GM18861 (cell line): Measurements from ENCODE around the gene LPCAT1.

Source experiments
- ATAC-seq: cut with Tn5 transposase; IDR thresholded peaks from one replicate; pipeline ENCODE4 v1.9.1; 2021; ENCODE audit not compliant: unreplicated experiment

LPCAT1 gene

GRCh38 chr5:1446602-1447343, 77.0 kb downstream of the LPCAT1 start:
- no peak for ATAC-seq

GRCh38 chr5:1445689-1446601, 77.8 kb downstream of the LPCAT1 start:
- ATAC-seq = no peak

GRCh38 chr5:1445313-1445688, 78.5 kb downstream of the LPCAT1 start, which contains the start of gene SLC6A3:
SLC6A3 (minus strand) TSS chr5:1445440; CDS start chr5:1443197, 2,243 bp downstream.
- no peak for ATAC-seq

GRCh38 chr5:1444361-1445189, 79.2 kb downstream of the LPCAT1 start:
- no peak for ATAC-seq

- ATAC-seq = no peak
Measured at GRCh38 chr5:1443991-1444360, 79.8 kb downstream of the LPCAT1 start.

- no peak for ATAC-seq
Measured at GRCh38 chr5:1443171-1443570, 80.6 kb downstream of the LPCAT1 start.

- no peak for ATAC-seq
Measured at GRCh38 chr5:1442222-1443145, 81.3 kb downstream of the LPCAT1 start.

- ATAC-seq = no peak
Measured at GRCh38 chr5:1441166-1441865, 82.4 kb downstream of the LPCAT1 start.

- no peak for ATAC-seq
Measured at GRCh38 chr5:1440098-1440493, 83.7 kb downstream of the LPCAT1 start.

GRCh38 chr5:1439388-1440097, 84.2 kb downstream of the LPCAT1 start:
- ATAC-seq = no peak

- ATAC-seq = no peak
Measured at GRCh38 chr5:1438871-1439270, 84.9 kb downstream of the LPCAT1 start.

GRCh38 chr5:1437876-1438559, 85.7 kb downstream of the LPCAT1 start:
- ATAC-seq = no peak

GRCh38 chr5:1437226-1437829, 86.4 kb downstream of the LPCAT1 start:
- ATAC-seq = no peak

GRCh38 chr5:1436681-1437080, 87.1 kb downstream of the LPCAT1 start:
- ATAC-seq = no peak

GRCh38 chr5:1436036-1436435, 87.7 kb downstream of the LPCAT1 start:
- no peak for ATAC-seq

- no peak for ATAC-seq
Measured at GRCh38 chr5:1435369-1435768, 88.4 kb downstream of the LPCAT1 start.

GRCh38 chr5:1432296-1432695, 91.5 kb downstream of the LPCAT1 start:
- ATAC-seq = no peak

- ATAC-seq = no peak
Measured at GRCh38 chr5:1431896-1432295, 91.9 kb downstream of the LPCAT1 start.
